HG02678 (cell line): Measurements from ENCODE around the gene IL17D.

Experiments
- ATAC-seq: cut with Tn5 transposase; IDR thresholded peaks from one replicate; pipeline ENCODE4 v1.9.1; 2021; ENCODE audit warnings: mild to moderate bottlenecking, moderate library complexity; ENCODE audit not compliant: unreplicated experiment

Gene IL17D

GRCh38 chr13:20689291-20689690 is 14.2 kb upstream of the IL17D start:
- no peak for ATAC-seq

- no peak for ATAC-seq
These were observed 11.9 kb upstream of the IL17D start for GRCh38 chr13:20691616-20692015.

- no peak for ATAC-seq
These were observed 7.4 kb upstream of the IL17D start for GRCh38 chr13:20696073-20696472.

- ATAC-seq = no peak
These were observed 3.8 kb upstream of the IL17D start for GRCh38 chr13:20699715-20700114.

GRCh38 chr13:20700288-20700687 is 3.2 kb upstream of the IL17D start:
- ATAC-seq = no peak

- ATAC-seq = no peak
These were observed 2.0 kb upstream of the IL17D start for GRCh38 chr13:20701461-20701860.

GRCh38 chr13:20702530-20702914 is 977 bp upstream of the IL17D start:
- ATAC-seq = no peak

- ATAC-seq = peak; percentile 90
These were observed 420 bp downstream of the IL17D start for GRCh38 chr13:20703780-20704458.

- no peak for ATAC-seq
These were observed 1.1 kb downstream of the IL17D start for GRCh38 chr13:20704459-20705069.

- ATAC-seq = no peak
These were observed 3.2 kb downstream of the IL17D start for GRCh38 chr13:20706661-20707060.

- ATAC-seq = no peak
These were observed 4.7 kb downstream of the IL17D start for GRCh38 chr13:20708216-20708615.

GRCh38 chr13:20709369-20709768 is 5.9 kb downstream of the IL17D start:
- ATAC-seq = no peak

GRCh38 chr13:20709782-20710181 is 6.3 kb downstream of the IL17D start:
- ATAC-seq = no peak

- ATAC-seq = no peak
These were observed 8.0 kb downstream of the IL17D start for GRCh38 chr13:20711301-20712044.

- ATAC-seq = no peak
These were observed 9.5 kb downstream of the IL17D start for GRCh38 chr13:20713014-20713376.

GRCh38 chr13:20713751-20714150 is 10.3 kb downstream of the IL17D start:
- ATAC-seq = no peak

GRCh38 chr13:20714161-20714560 is 10.7 kb downstream of the IL17D start:
- no peak for ATAC-seq

- ATAC-seq = no peak
These were observed 11.2 kb downstream of the IL17D start for GRCh38 chr13:20714563-20715329.

- no peak for ATAC-seq
These were observed 11.8 kb downstream of the IL17D start for GRCh38 chr13:20715330-20715712.

- no peak for ATAC-seq
These were observed 13.5 kb downstream of the IL17D start for GRCh38 chr13:20716951-20717350.
